Trophoblast cell (in vitro differentiated cells and primary cell): ENCODE results near the gene CHCHD3.

ENCODE experiments used
- DNase-seq, 2 donors: peaks; one replicate each; pipeline ENCODE4 v3.0.0-alpha.2; 2016
- H2AFZ ChIP-seq: 2 replicates; pipeline ENCODE4 v1.6.1; 2013; ENCODE audit warnings: low read length, moderate library complexity, mild to moderate bottlenecking; ENCODE audit not compliant: insufficient read depth, poor library complexity
- H2AK5ac ChIP-seq: 2 replicates; pipeline ENCODE4 v1.6.1; 2013; ENCODE audit warnings: mild to moderate bottlenecking, low read length
- H2BK120ac ChIP-seq: 2 replicates; pipeline ENCODE4 v1.6.1; 2013; ENCODE audit warnings: low read length, mild to moderate bottlenecking, moderate library complexity; ENCODE audit not compliant: insufficient read depth, poor library complexity
- H2BK12ac ChIP-seq: 2 replicates; pipeline ENCODE4 v1.6.1; 2013; ENCODE audit warnings: mild to moderate bottlenecking, low read length, moderate library complexity
- H2BK5ac ChIP-seq: 2 replicates; pipeline ENCODE4 v1.6.1; 2013; ENCODE audit warnings: low read length, low read depth, moderate library complexity, mild to moderate bottlenecking; ENCODE audit not compliant: poor library complexity
- H3K14ac ChIP-seq: 2 replicates; pipeline ENCODE4 v1.6.1; 2013; ENCODE audit warnings: mild to moderate bottlenecking, low read length
- H3K18ac ChIP-seq: 2 replicates; pipeline ENCODE4 v1.6.1; 2013; ENCODE audit warnings: mild to moderate bottlenecking, low read length
- H3K23ac ChIP-seq: 2 replicates; pipeline ENCODE4 v1.6.1; 2013; ENCODE audit warnings: low read length
- H3K27ac ChIP-seq: 2 replicates; pipeline ENCODE4 v1.5.1; 2013; ENCODE audit warnings: low read depth, mild to moderate bottlenecking, inconsistent platforms, low read length, moderate library complexity
- H3K27me3 ChIP-seq: 2 replicates; pipeline ENCODE4 v1.6.1; 2013; ENCODE audit warnings: inconsistent platforms, mild to moderate bottlenecking, low read length, moderate library complexity; ENCODE audit not compliant: insufficient read depth
- H3K36me3 ChIP-seq, 2 experiments: 1 replicate in 1 of 2; 2 replicates in 1 of 2; pipeline ENCODE4 v1.6.1; 2013; ENCODE audit warnings: low read length in 2 of 2, mild to moderate bottlenecking in 2 of 2, moderate library complexity in 1 of 2; ENCODE audit not compliant: insufficient read depth in 2 of 2, control insufficient read depth in 1 of 2
- H3K4ac ChIP-seq: 2 replicates; pipeline ENCODE4 v1.6.1; 2013; ENCODE audit warnings: low read depth, mild to moderate bottlenecking, low read length, moderate library complexity
- H3K4me1 ChIP-seq, 2 experiments: 1 replicate in 1 of 2; 2 replicates in 1 of 2; pipeline ENCODE4 v1.6.1; 2013; ENCODE audit warnings: low read length in 2 of 2, mild to moderate bottlenecking in 2 of 2, moderate library complexity in 1 of 2; ENCODE audit not compliant: insufficient read depth in 2 of 2, control insufficient read depth in 1 of 2
- H3K4me2 ChIP-seq: 2 replicates; pipeline ENCODE4 v1.6.1; 2013; ENCODE audit warnings: inconsistent platforms, mild to moderate bottlenecking, low read length, moderate library complexity
- H3K4me3 ChIP-seq: 2 replicates; pipeline ENCODE4 v1.5.1; 2013; ENCODE audit warnings: mild to moderate bottlenecking, low read depth, low read length, inconsistent platforms
- H3K79me1 ChIP-seq: one replicate; pipeline ENCODE4 v1.6.1; 2013; ENCODE audit warnings: low read length
- H3K79me2 ChIP-seq: 2 replicates; pipeline ENCODE4 v1.6.1; 2013; ENCODE audit warnings: low read length, mild to moderate bottlenecking; ENCODE audit not compliant: control insufficient read depth, insufficient read depth, poor library complexity
- H3K9ac ChIP-seq: 2 replicates; pipeline ENCODE4 v1.6.1; 2013; ENCODE audit warnings: mild to moderate bottlenecking, low read length
- H3K9me3 ChIP-seq: 2 replicates; pipeline ENCODE4 v1.6.1; 2013; ENCODE audit warnings: low read depth, mild to moderate bottlenecking, control low read depth, inconsistent platforms, low read length; ENCODE audit not compliant: insufficient read depth
- H4K12ac ChIP-seq: 2 replicates; pipeline ENCODE4 v1.6.1; 2013; ENCODE audit warnings: low read depth, mild to moderate bottlenecking, low read length, moderate library complexity
- H4K8ac ChIP-seq: 2 replicates; pipeline ENCODE4 v1.6.1; 2013; ENCODE audit warnings: low read depth, mild to moderate bottlenecking, low read length, moderate library complexity
- H4K91ac ChIP-seq: one replicate; pipeline ENCODE4 v1.6.1; 2013; ENCODE audit warnings: low read depth, mild to moderate bottlenecking, low read length, moderate library complexity
- WGBS: extraction: QIAGEN DNeasy Blood & Tissue Kit; methylation state at CpG from one replicate; pipeline ENCODE4 v1.1.7; 2013; ENCODE audit warnings: missing lambda C conversion rate; ENCODE audit not compliant: insufficient read length, insufficient coverage; ENCODE audit errors: extremely low coverage; 5-methylcytosine and 5-hydroxymethylcytosine counted together

Gene CHCHD3

GRCh38 chr7:132782777-132783640, 298.9 kb downstream of the CHCHD3 start:
- Histone ChIP-seq H3K9ac (no peak overlapping the region), H3K79me2 (no peaks in the 10 kb centered on the region), H3K18ac (no peak overlapping the region), H3K4me2 (no peak overlapping the region), H2BK120ac (no peak overlapping the region), H3K14ac (no peak overlapping the region), H3K4me1 (peaks cover 0 to 2% of the 10 kb centered on the region in 2 experiments), H2BK5ac (no peak overlapping the region), H2BK12ac (no peak overlapping the region), H3K27me3 (no peaks in the 10 kb centered on the region), H3K36me3 (peaks cover 0 to 1% of the 10 kb centered on the region in 2 experiments), H3K27ac (no peak overlapping the region), H3K4ac (no peak overlapping the region), H3K9me3 (no peaks in the 10 kb centered on the region), H3K4me3 (no peak overlapping the region), H3K79me1 (no peaks in the 10 kb centered on the region), H3K23ac (no peak overlapping the region), H4K91ac (no peak overlapping the region), H2AK5ac (no peak overlapping the region), H4K12ac (no peak overlapping the region), H4K8ac (no peak overlapping the region), H2AFZ (no peak overlapping the region)
- no CpG with 5 or more reads among the region's 11 CpGs for WGBS
- no peak for DNase-seq

GRCh38 chr7:132780822-132781221, 301.1 kb downstream of the CHCHD3 start:
- Histone ChIP-seq H3K9me3 (no peaks in the 10 kb centered on the region), H3K4me3 (no peak overlapping the region), H2BK5ac (no peak overlapping the region), H2AFZ (no peak overlapping the region), H2AK5ac (no peak overlapping the region), H3K27me3 (no peaks in the 10 kb centered on the region), H3K14ac (no peak overlapping the region), H2BK120ac (no peak overlapping the region), H3K4me1 (peaks cover 0 to 2% of the 10 kb centered on the region in 2 experiments), H3K4me2 (no peak overlapping the region), H3K27ac (no peak overlapping the region), H3K79me1 (no peaks in the 10 kb centered on the region), H3K23ac (no peak overlapping the region), H4K8ac (no peak overlapping the region), H3K4ac (no peak overlapping the region), H2BK12ac (no peak overlapping the region), H3K79me2 (no peaks in the 10 kb centered on the region), H4K91ac (no peak overlapping the region), H4K12ac (no peak overlapping the region), H3K36me3 (no peaks in the 10 kb centered on the region), H3K18ac (no peak overlapping the region), H3K9ac (no peak overlapping the region)
- no CpG with 5 or more reads among the region's 4 CpGs for WGBS
- DNase-seq = no peak

- no peak for DNase-seq
- H4K91ac ChIP-seq = no peak overlapping the region
Measured at GRCh38 chr7:132779164-132779563, 302.7 kb downstream of the CHCHD3 start.

GRCh38 chr7:132778761-132779160, 303.1 kb downstream of the CHCHD3 start:
- H3K23ac ChIP-seq = no peak overlapping the region

More at GRCh38 chr7:132779164-132779563, 302.7 kb downstream of the CHCHD3 start:
- H3K4ac ChIP-seq = no peak overlapping the region
- no peak overlapping the region for H3K18ac ChIP-seq
- H3K14ac ChIP-seq = no peak overlapping the region
- no peak overlapping the region for H3K27ac ChIP-seq
- no peaks in the 10 kb centered on the region for H3K36me3 ChIP-seq
- no peak overlapping the region for H2AFZ ChIP-seq
- no peak overlapping the region for H3K4me3 ChIP-seq
- H2BK120ac ChIP-seq = no peak overlapping the region
- H3K4me1 ChIP-seq = peaks cover 0 to 2% of the 10 kb centered on the region in 2 experiments
- H4K12ac ChIP-seq = no peak overlapping the region
- WGBS = no CpG with 5 or more reads among the region's 2 CpGs
- no peak overlapping the region for H2AK5ac ChIP-seq
- H3K79me1 ChIP-seq = no peaks in the 10 kb centered on the region
- no peaks in the 10 kb centered on the region for H3K9me3 ChIP-seq
- H2BK5ac ChIP-seq = no peak overlapping the region
- no peak overlapping the region for H2BK12ac ChIP-seq
- H3K4me2 ChIP-seq = no peak overlapping the region
- no peak overlapping the region for H3K9ac ChIP-seq
- H4K8ac ChIP-seq = no peak overlapping the region
- no peaks in the 10 kb centered on the region for H3K27me3 ChIP-seq
- no peaks in the 10 kb centered on the region for H3K79me2 ChIP-seq
- H3K23ac ChIP-seq = no peak overlapping the region

More at GRCh38 chr7:132778761-132779160, 303.1 kb downstream of the CHCHD3 start:
- Histone ChIP-seq H3K18ac (no peak overlapping the region), H3K4ac (no peak overlapping the region), H3K27ac (no peak overlapping the region), H3K27me3 (no peaks in the 10 kb centered on the region), H3K36me3 (no peaks in the 10 kb centered on the region), H3K4me3 (no peak overlapping the region), H3K79me2 (no peaks in the 10 kb centered on the region), H2BK120ac (no peak overlapping the region), H2BK5ac (no peak overlapping the region), H3K9me3 (no peaks in the 10 kb centered on the region), H4K8ac (no peak overlapping the region), H3K9ac (no peak overlapping the region), H4K12ac (no peak overlapping the region), H3K4me2 (no peak overlapping the region), H2BK12ac (no peak overlapping the region), H3K4me1 (no peaks in the 10 kb centered on the region), H2AK5ac (no peak overlapping the region), H3K14ac (no peak overlapping the region), H3K79me1 (no peaks in the 10 kb centered on the region), H2AFZ (no peak overlapping the region), H4K91ac (no peak overlapping the region)
- WGBS = 100% methylated on average over 2 of the region's 4 CpGs
- no peak for DNase-seq
